ENCODE results near the gene PPP1R36.
"Not testable (repeated sequence)": the region's sequence is repeated elsewhere in the genome, so short reads cannot be mapped to it uniquely, and the experiment has no call there.

Gene PPP1R36

DNA sequence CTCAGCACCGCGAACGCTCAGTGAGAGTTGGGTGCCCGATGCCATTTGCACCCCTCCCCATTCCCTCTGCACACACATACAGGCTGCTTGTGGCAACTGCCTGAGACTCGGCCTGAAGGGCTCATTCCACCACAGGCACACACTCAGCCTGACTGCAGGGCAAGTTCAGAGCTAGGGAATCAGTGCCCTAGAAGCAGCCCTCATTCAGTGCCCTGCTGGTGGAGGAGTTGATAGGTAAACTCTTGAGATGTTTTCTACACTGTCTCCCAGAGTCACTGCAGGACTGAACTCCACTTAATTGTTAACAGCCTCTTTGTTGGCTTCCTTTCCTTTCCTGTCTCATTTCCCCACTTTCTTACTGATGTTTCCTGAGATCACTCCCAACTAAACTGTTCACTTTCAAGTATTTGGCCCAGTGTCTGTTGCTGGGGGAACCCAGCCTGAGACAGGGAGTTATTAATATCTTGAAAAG, 16.9 kb downstream of the PPP1R36 start:
- DNase-seq (ENCODE audit: low spot score), result no peak

DNA sequence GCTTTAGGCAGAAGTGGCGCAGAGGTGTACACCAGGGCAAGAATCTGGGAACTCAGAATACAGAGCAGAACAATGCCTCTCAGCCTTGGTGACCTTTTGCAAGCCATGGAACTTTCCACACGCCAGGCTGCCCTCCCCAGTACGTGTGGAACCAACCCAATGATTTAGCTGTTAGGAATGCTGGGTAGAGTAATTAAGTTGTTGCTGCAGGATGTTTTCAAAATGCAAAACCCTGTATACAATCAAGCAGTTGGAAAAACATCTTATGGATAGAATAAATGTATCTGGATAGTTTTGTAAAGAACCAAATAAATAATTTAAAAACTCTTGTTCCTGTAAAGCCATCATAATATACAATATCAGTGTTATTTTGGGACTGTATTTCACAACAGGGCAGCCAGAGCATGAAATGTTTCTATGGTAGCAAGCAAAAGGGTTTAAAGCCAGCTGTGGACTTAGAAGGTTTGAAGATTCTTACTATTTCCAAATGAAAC, 19.4 kb downstream of the PPP1R36 start:
- DNase-seq (ENCODE audit: low spot score), result no peak

DNA sequence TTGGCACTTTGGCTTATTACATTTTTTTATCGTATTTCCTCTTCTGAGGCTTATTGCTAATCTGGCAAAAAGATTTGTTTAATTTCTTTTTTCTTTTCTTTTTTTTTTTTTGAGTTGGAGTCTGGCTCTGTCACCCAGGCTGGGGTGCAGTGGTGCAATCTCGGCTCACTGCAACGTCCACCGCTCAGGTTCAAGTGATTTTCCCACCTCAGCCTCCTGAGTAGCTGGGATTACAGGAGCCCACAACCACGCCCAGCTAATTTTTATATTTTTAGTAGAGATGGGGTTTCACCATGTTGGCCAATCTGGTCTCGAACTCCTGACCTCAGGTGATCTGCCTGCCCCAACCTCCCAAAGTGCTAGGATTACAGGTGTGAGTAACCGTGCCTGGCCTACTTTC, 19.9 kb downstream of the PPP1R36 start:
- not testable (repeated sequence) for DNase-seq (ENCODE audit: low spot score)

DNA sequence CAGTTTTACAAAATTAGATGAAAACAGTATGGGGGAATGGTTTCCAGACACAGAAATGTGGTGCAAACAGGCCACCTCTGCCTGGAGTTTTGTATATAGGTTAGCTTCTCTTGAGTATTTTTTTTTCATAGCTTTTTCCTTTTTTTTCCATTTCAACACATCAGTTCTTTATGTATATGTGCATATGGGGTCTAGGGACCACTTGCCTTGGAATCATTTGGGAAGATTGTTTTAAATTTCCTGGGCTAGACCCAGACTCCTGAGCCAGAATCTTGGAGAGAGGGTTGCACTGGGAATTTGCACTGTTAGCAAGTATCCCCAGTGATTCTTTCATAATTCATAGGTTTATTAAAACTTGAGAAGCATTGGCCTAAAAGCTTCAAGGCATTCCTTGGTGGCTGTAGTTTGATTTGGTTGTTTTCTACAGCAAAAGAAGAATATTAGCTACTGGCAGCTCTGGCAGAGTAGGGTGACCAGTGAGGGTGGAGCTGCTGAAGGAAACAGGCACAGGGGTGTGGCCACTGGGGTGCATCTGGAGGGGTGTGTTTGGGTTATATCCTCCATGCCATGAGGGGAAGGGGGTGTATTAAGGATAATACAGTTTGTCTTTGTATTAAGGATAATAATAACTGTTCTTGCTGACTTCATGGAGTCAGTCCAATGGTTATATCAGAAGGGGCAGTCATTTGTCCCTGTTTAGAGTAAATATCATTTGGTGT, 22.8 kb downstream of the PPP1R36 start:
- DNase-seq (ENCODE audit: low spot score), result no peak

DNA sequence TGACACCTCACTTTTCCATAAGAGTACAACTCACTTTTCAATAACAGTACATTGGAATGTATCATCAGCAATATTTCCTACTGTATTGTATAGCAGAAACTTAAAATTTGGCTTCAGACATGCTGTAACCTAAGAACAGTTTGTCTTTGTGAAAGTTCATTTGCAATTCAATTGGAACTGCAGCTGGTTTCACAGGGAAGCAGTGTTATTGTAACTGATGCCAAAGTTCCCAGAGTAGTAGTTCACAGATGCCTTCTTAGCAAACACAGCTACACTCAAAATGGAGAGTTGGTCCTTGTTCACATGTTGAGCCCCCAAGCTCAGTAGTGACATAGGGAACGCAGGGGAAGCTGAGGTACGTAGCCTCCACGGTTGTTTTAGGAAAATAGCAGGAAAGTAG, 23.3 kb downstream of the PPP1R36 start:
- no peak for DNase-seq (ENCODE audit: low spot score)

DNA sequence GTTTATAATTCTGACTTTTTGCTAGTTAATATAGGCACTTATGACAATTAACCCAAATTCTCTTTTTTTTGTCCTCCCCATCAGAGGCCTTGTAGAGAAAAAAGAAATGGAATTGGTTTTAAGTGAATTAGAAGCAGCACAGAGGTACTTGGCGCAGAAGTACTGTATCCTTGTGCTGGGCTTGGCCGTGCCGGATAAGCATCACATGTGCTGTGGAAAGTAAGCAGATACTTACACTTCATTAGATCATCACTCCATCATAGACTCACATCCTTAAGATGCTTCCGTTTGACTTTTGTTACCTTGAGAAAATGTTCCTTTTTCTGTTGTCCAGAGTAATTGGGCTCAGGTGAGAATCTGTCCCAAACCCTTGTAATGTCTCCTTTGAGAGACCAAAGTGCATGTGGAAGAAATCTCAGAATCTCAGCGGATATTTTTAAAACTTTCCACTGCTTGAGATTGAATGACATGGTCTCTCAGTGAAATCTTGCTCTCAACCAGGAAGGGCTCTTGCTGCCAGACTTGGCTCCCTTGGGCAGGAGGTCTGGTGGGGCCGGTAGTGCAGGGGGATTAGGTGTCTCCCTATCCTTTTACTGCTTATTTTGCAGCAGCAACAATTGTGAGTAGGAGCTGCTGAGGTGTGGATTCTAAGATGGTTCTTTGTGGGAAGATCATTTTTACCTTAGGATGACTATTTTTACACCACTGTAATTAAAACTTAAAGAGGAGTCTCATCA, 24.8 kb downstream of the PPP1R36 start:
- DNase-seq (ENCODE audit: low spot score), result no peak

DNA sequence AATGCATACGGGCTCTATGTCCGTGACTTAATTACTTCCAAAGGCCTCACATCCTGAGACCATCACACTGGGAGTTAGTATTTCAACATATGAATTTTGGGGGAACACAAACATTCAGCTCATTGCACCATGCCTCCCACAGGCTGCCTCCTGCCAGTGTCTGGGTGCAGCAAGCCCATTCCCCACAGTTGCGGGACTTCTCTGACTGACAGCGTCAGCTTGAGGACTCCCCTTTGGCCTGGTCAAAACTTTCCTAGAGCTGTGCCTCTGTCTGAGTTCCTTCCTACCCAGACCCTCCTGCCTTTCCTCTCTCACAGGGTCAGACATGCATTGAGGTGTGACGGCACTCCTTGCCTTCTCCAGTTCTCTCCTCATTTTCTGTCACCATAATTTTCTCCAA, 27.4 kb downstream of the PPP1R36 start:
- no peak for DNase-seq (ENCODE audit: low spot score)

DNA sequence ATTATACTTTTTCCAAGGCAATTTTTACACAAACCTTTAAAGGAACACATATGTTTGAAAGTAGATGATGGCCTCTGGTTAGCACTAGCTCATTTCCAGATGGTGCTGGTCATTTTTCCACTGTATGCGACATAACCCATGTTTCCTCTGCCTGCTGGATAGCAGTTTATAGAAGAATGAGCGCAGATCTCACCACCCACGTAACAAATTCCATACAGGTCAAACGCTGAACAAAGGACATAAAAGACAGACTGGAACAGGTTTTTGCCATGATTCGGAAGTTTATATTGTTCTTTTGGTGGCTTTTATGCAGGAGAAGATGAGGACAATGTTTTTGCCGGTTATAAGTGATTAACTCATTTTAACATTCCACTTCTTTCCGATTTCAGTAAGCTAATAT, 30.7 kb downstream of the PPP1R36 start:
- no peak for DNase-seq (ENCODE audit: low spot score)

DNA sequence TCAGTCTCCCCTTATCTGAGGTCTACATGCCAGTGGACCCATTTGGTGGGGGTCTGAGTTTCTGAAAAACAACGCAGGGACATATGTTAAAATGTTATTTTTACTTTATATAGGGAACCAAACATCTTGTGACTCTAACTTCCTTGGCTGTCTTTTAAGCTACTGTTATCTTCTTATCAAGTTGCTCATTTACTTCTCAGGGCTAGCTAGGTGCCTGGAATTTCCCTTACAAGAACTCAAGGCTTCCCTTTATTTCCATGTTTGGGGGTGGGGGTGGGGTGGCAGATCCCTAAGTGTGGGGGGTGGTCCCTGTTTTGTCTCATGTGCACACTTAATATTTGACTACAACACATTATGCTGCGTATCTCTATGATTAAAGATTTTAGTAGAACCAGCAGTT, 31.6 kb downstream of the PPP1R36 start:
- DNase-seq (ENCODE audit: low spot score), result no peak

DNA sequence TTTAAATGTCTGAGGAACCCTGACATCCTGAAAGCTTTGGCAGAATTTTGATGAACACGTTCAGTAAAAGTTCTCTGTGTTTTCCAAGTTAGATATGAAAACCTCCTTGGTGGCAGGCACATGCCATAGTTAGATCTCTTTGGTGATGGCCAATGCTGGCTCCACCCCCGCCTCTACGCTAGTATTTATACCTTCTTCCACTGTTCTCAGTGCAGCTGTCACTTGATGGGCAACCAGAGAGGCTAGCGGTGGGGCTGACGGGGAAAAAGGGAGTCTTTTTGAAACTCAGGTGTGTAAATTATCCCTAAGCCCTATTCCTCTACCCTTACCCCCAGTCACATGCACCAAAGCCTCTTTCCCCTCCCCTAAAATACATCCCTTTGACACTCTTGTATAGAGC, 32.1 kb downstream of the PPP1R36 start:
- no peak for DNase-seq (ENCODE audit: low spot score)

DNA sequence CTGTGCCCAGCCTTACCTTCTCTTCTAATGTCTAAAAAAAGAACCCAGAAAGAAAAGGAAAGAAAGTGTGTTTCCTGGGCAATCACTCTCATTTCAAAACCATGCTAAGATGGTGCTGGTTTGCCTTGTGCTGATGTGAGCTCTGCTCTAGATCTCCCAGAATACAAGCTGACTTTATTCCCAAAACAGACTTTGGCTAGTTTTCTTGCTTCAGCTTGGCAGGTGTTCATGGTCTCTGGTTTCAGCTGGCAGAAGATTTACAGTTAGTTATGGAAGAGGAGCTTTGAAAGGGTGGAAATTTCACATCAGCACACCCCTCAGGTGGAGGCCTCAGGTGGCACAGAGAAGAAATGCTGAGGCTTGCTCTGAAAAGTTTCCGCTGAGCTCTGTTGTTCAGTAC, 34.4 kb downstream of the PPP1R36 start:
- DNase-seq (ENCODE audit: low spot score), result no peak

DNA sequence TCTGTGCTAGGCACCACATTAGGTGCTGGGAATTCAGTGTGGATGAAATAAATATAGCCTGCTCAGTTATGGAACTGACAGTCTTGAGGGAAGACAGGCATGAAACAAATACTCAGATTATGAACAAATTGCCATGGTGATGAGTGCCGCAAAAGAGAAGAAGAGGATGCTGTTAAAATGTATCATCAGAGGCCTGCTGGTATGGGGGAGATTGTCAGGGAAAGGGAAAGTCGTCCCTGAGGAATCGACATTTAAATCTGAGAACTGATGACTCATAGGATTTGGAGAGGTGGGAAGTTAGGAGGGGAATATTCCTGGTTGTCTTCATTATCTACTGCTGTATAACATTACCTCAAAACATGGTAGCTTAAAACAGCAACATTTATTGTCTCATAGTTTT, 42.0 kb downstream of the PPP1R36 start:
- DNase-seq (ENCODE audit: low spot score), result no peak

DNA sequence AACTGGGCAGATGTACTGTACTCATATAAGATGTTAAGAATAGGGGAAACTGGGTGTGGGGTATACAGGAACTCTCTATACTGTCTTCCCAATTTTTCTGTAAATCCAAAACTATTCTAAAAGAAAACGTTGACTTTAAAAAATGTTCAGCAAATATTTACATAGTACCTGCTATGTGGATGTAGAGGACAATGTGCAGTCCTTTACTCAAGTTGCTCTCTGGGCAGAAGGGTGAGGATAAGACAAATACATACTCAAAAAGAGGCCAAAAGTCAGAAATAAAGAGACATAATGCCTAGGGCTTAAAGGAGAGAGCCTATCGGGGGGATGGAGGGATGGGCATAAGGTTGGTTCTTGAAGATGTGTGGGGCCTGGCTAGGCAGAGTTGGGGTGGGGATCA, 44.7 kb downstream of the PPP1R36 start:
- DNase-seq (ENCODE audit: low spot score), result no peak

DNA sequence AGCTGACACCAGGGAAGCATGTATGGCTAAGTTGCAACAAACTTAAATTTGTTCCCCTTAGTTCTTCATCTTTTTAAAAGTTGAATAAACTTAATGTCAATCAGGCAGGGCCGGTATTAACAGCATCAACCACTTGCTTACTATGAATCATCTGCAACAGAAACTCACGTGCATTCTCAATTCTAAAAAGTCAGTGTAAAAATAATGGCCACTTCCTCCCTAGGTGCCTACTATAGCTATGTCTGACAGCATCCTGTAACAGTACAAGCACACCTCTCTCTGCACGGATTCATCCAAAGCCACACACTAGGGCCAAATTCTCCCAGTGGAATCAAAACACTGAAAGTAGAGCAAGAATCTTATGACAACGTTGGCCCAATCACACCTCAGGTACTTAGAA, 48.6 kb downstream of the PPP1R36 start:
- DNase-seq (ENCODE audit: low spot score), result no peak

DNA sequence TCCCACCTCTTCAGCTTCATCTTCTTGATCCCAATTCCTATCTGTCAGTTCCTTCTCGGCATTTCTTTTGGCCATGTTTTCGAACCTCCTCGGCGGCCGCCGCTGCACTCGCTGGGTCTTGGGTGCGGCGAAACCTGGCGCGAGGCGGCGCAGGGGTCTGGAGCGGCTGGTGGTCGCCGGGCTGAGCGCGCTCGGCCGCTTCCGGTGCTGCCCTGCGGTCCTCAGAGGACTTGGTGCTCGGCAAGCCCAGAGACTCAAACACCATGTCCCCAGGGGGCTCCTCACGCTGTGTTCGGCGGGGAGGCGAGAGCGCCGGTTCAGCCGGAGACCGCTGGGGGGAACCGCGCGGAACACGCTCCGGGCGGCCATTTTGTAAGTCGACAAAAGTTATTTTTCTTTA, 51.8 kb downstream of the PPP1R36 start:
- no peak for DNase-seq (ENCODE audit: low spot score)

DNA sequence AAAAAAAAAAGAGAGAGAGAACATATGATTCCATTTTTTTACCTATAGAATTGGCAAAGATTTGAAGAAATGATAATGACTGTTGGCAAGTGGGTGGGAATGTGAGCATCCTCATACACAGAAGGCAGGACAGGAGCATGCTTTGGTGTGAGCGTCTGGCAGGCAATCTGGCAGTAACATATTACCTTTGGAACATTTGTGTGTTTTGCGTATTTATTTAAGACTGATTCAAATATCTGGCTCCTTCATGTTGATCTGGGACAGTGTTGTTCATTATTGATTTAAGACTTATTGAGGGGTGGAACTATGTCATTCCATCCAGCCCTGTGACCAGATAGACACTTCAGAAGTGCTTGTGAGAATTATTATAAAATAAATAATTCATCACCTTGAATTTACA, 53.1 kb downstream of the PPP1R36 start:
- no peak for DNase-seq (ENCODE audit: low spot score)

DNA sequence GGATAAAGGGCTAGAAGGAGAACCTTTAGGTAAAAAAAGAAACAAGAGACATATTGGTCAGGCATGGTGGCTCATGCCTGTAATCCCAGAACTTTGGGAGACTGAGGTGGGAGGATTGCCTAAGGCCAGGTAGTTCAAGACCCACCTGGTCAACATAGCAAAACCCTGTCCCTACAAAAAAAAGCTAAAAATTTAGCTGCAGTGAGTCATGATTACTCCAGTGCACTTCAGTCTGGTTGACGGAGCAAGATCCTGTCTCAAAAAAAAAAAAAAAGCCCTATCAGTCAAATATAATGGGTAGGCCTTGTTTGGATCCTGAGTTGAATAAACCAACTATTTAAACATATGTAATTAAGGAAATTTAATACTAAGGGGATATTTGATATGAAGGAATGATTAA, 54.2 kb downstream of the PPP1R36 start:
- DNase-seq (ENCODE audit: low spot score), result no peak

DNA sequence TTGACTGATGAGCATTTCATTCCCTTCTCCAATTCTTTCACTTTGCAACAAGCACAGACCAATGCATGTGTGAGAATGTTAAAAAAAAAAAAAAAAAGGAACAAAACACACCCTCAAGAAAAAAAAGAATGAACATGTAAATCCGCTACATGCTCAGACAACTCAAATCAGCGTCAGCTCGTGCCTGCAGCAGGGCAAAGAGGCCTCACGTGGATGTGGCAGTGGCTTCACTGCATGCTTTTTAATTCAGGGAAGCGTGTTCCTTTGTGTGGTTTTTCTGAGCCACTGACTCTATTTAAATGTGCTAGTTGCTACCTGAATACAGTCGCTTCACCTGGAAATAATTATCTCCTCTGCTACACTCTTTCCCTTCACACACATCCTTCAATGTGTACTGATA, 55.1 kb downstream of the PPP1R36 start:
- no peak for DNase-seq (ENCODE audit: low spot score)

DNA sequence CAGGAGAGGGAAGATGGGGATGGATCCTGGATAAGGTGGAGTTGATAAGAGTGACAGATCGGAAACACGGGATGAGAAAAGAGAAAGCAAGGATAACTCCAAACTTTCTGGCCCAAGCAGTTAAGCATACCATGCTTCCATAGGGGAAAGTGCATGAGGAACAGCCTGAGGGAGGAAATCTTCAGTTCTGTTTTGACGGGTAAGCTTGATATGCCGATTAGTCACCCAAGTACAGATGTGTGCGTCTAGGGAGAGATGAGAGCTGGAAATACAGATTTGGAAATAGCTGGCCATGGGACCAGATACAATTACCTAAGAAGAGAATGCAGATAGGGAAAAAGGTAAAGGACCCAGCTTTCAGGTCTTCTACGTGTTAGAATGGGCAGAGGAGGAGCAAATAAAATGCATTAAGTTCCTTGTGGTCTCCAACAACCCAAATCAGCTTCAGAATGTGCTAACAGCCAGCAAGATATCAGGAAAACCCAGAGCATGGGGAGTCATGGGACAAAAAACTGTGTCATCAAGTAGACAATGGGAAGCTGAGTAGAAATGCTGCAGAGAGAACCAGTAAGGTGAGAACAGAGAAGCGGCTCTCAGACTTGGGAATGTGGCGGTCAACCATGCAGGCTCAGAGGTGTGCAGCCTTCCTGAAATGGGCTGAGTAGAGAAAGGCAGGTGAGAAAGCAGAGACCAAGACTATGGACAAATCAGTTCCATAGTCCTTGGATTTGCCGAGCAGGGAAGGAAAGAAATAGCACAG, 56.3 kb downstream of the PPP1R36 start:
- no peak for DNase-seq (ENCODE audit: low spot score)

DNA sequence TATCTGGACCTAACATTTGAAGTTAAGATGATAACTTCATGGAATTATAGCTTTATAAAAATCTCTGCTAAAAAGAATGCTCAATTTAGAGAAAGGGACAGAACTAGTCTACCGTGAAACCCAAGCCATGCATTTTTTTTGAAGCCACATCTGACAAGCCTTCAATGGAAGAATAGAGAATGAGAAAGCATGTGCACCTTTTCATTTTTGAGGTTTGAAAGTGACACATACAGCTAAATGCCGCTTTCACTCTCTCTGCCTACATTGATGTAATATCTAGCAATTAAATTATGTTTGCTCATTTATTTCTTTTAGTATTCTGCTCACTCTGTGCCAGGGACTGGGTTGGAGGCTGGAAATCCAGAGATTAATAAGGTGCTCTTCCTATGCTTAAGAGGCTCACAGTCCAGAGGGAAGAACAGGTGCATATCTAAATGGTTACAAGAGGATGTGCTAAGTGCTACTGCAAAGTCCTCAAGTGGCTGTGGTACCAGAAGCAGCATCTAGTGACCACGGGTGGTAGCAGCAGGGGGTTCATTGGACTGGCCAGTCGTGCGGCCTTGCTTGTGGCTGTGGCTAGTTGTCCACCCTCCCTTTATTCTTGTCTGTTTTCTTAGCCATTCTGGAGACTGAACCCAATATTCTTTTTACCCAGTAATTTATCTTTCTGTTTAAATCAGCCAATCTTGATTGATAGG, 60.4 kb downstream of the PPP1R36 start:
- DNase-seq (ENCODE audit: low spot score), result no peak

DNA sequence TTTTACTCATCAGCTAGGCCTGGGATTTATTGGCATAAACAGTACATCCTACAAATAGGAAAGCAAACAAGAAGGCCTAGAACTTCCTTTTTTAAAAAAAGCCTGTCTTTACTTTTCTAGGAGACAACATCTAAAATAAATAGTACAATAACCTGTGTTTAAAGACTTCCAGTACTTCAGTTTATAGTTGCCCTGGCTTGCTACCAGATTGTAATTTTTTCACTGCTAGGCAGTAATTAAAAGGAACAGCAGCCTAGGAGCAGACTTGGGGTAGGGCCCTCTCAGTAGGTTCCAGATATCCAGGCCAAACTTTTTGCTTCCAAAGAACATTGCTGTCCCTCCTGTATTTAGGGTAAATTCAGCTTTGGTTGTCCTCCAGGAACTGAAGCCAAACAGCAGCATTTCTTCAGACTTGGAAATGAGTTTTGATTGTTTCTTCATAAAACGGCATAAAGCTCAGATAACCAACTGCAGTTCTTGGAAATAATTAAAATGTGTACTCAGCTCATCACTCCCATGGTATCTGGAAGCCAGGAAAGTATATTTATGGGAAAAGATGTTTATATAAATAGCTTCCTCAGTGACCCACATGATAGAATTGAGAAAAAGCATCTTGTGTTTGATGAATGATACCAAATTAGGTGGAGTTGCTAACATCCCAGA, 61.7 kb downstream of the PPP1R36 start:
- no peak for DNase-seq (ENCODE audit: low spot score)

DNA sequence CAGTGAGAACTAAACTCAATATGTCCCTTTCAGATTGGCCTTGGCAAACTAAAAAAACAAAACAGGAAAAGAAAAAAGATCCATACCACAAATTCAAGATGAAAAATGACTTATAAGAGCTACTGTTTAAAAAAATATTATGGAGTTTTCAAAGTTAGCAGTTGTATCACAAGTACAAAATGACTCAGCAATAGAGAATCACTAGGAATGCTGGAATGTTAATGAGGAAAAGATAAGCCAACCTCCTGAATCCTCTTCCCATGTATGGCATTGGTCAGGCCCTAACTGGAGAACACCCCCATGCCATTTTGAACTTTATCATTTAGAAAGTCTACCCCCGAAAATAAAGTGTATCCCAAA, 62.2 kb downstream of the PPP1R36 start:
- no peak for DNase-seq (ENCODE audit: low spot score)
